Measurements from ENCODE around the gene EBF4.

Gene EBF4

GRCh38 chr20:2699775-2700413, 7.3 kb downstream of the EBF4 start:
- Mint-ChIP-seq H3K36me3 (ENCODE audit: low read depth) (no peaks in the 10 kb centered on the region), H3K27ac (no peak overlapping the region), H3K4me1 (ENCODE audit: low read depth) (no peaks in the 10 kb centered on the region), H3K27me3 (peaks cover 58% of the 10 kb centered on the region), H3K9me3 (no peaks in the 10 kb centered on the region), H3K4me3 (no peak overlapping the region)
- intact Hi-C loops (cut with micrococcal nuclease) = loop anchor here (10.0 kb wide), 1 partner anchor 165 kb away; no protein-coding TSS in a partner anchor

DNA sequence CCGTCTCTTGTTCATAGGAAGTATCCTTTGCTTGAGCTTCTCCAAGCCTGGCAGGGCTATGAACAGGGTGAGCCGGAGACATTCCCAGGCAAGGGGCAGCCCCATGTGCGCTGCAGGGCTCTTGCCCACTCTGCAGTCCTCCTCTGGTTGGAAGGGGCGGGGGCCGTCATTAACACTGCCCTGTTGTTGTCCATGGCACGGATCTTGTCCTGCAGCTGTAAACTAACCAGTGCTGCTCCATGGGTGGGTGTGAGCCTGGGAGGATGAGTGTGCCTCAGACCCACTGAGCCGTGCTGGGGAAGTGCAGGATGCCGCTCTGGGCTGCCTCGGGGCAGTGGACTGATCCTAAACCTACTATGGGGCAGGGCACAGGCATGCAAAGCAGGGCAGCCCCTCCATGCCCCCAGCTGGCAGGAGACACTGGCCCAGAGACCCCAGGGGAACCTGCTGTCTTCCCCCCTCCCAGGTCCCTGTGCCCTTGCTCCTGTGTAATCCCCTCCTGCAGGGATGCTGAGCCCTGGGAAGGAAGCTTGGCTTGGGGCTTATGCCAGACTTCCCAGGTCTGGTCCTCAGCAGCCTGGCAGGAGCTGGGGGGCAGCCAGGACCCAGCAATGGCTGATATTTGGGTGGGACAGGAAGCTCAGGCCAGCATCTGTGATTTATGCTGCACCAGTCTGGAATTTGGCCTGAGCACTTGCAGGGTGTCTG, 8.5 kb downstream of the EBF4 start:
- intact Hi-C loops (cut with micrococcal nuclease) = no loop called here
- Mint-ChIP-seq H3K4me3 (no peak overlapping the region), H3K27me3 (peaks cover 47% of the 10 kb centered on the region)

GRCh38 chr20:2701671-2702081, 9.1 kb downstream of the EBF4 start:
- no peaks in the 10 kb centered on the region for H3K4me1 Mint-ChIP-seq (ENCODE audit: low read depth)
- H3K9me3 Mint-ChIP-seq = no peaks in the 10 kb centered on the region
- no peak overlapping the region for H3K27ac Mint-ChIP-seq
- intact Hi-C loops (cut with micrococcal nuclease) = no loop called here
- H3K4me3 Mint-ChIP-seq = no peak overlapping the region
- H3K27me3 Mint-ChIP-seq = peaks cover 45% of the 10 kb centered on the region
- no peaks in the 10 kb centered on the region for H3K36me3 Mint-ChIP-seq (ENCODE audit: low read depth)

More for the DNA sequence above, 8.5 kb downstream of the EBF4 start:
- no peak overlapping the region for H3K27ac Mint-ChIP-seq
- no peaks in the 10 kb centered on the region for H3K4me1 Mint-ChIP-seq (ENCODE audit: low read depth)
- no peaks in the 10 kb centered on the region for H3K36me3 Mint-ChIP-seq (ENCODE audit: low read depth)
- H3K9me3 Mint-ChIP-seq = no peaks in the 10 kb centered on the region

GRCh38 chr20:2703716-2704475, 11.3 kb downstream of the EBF4 start:
- Mint-ChIP-seq H3K9me3 (no peaks in the 10 kb centered on the region), H3K36me3 (ENCODE audit: low read depth) (no peaks in the 10 kb centered on the region), H3K4me3 (no peak overlapping the region), H3K4me1 (ENCODE audit: low read depth) (no peaks in the 10 kb centered on the region), H3K27me3 (peaks cover 33% of the 10 kb centered on the region), H3K27ac (no peak overlapping the region)
- intact Hi-C loops (cut with micrococcal nuclease) = no loop called here

- no peaks in the 10 kb centered on the region for H3K9me3 Mint-ChIP-seq
- intact Hi-C loops (cut with micrococcal nuclease) = no loop called here
- H3K4me3 Mint-ChIP-seq = no peak overlapping the region
- no peaks in the 10 kb centered on the region for H3K4me1 Mint-ChIP-seq (ENCODE audit: low read depth)
- no peaks in the 10 kb centered on the region for H3K36me3 Mint-ChIP-seq (ENCODE audit: low read depth)
- H3K27ac Mint-ChIP-seq = no peak overlapping the region
- peaks cover 29% of the 10 kb centered on the region for H3K27me3 Mint-ChIP-seq
Observed at GRCh38 chr20:2705931-2706645, 13.5 kb downstream of the EBF4 start.

- intact Hi-C loops (cut with micrococcal nuclease) = no loop called here
- Mint-ChIP-seq H3K4me1 (ENCODE audit: low read depth) (no peaks in the 10 kb centered on the region), H3K4me3 (no peak overlapping the region), H3K9me3 (no peaks in the 10 kb centered on the region), H3K27ac (no peak overlapping the region), H3K27me3 (peaks cover 24% of the 10 kb centered on the region), H3K36me3 (ENCODE audit: low read depth) (no peaks in the 10 kb centered on the region)
Observed at GRCh38 chr20:2706688-2707352, 14.2 kb downstream of the EBF4 start.

GRCh38 chr20:2707353-2708072, 14.9 kb downstream of the EBF4 start:
- intact Hi-C loops (cut with micrococcal nuclease) = no loop called here
- no peak overlapping the region for H3K4me3 Mint-ChIP-seq
- H3K27ac Mint-ChIP-seq = no peak overlapping the region
- no peaks in the 10 kb centered on the region for H3K9me3 Mint-ChIP-seq
- H3K36me3 Mint-ChIP-seq (ENCODE audit: low read depth) = no peaks in the 10 kb centered on the region
- H3K4me1 Mint-ChIP-seq (ENCODE audit: low read depth) = no peaks in the 10 kb centered on the region
- H3K27me3 Mint-ChIP-seq = peaks cover 23% of the 10 kb centered on the region

DNA sequence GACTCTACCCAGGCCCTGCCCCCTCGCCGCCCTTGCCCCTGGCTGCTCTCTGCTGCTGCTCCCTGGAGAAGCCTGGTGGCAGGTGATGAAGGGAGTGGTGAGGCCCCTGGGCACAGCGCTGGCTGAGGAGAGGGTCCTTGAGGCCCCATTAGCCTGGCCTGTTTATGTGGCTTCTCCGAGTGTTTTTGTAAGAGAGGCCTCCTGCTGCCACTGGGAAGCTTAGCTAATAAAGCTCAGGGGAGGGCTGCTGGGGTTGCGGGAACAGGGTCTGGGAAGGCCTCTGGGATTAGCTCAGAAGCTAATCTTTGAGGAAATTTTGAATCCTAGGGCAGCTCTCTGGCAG, 15.5 kb downstream of the EBF4 start:
- H3K4me3 Mint-ChIP-seq = no peak overlapping the region
- H3K4me1 Mint-ChIP-seq (ENCODE audit: low read depth) = no peaks in the 10 kb centered on the region
- H3K27ac Mint-ChIP-seq = no peak overlapping the region
- peaks cover 21% of the 10 kb centered on the region for H3K27me3 Mint-ChIP-seq
- H3K36me3 Mint-ChIP-seq (ENCODE audit: low read depth) = no peaks in the 10 kb centered on the region
- no peaks in the 10 kb centered on the region for H3K9me3 Mint-ChIP-seq
- intact Hi-C loops (cut with micrococcal nuclease) = no loop called here

GRCh38 chr20:2708665-2709064, 16.1 kb downstream of the EBF4 start:
- H3K27me3 Mint-ChIP-seq = peaks cover 21% of the 10 kb centered on the region
- no peaks in the 10 kb centered on the region for H3K9me3 Mint-ChIP-seq
- no peaks in the 10 kb centered on the region for H3K36me3 Mint-ChIP-seq (ENCODE audit: low read depth)
- intact Hi-C loops (cut with micrococcal nuclease) = no loop called here
- H3K27ac Mint-ChIP-seq = no peak overlapping the region
- no peak overlapping the region for H3K4me3 Mint-ChIP-seq
- H3K4me1 Mint-ChIP-seq (ENCODE audit: low read depth) = no peaks in the 10 kb centered on the region

- no peaks in the 10 kb centered on the region for H3K4me1 Mint-ChIP-seq (ENCODE audit: low read depth)
- no peak overlapping the region for H3K27ac Mint-ChIP-seq
- H3K27me3 Mint-ChIP-seq = peaks cover 23% of the 10 kb centered on the region
- H3K4me3 Mint-ChIP-seq = no peak overlapping the region
- H3K36me3 Mint-ChIP-seq (ENCODE audit: low read depth) = no peaks in the 10 kb centered on the region
- intact Hi-C loops (cut with micrococcal nuclease) = no loop called here
- H3K9me3 Mint-ChIP-seq = no peaks in the 10 kb centered on the region
Observed at GRCh38 chr20:2709205-2709981, 16.8 kb downstream of the EBF4 start.

- Mint-ChIP-seq H3K36me3 (ENCODE audit: low read depth) (no peaks in the 10 kb centered on the region), H3K27me3 (peaks cover 8% of the 10 kb centered on the region), H3K9me3 (no peaks in the 10 kb centered on the region), H3K4me3 (no peak overlapping the region), H3K4me1 (ENCODE audit: low read depth) (no peaks in the 10 kb centered on the region), H3K27ac (no peak overlapping the region)
- intact Hi-C loops (cut with micrococcal nuclease) = loop anchor here (5.0 kb wide), 1 partner anchor 289 kb away; no protein-coding TSS in a partner anchor
Observed at GRCh38 chr20:2713285-2713684, 20.7 kb downstream of the EBF4 start.

DNA sequence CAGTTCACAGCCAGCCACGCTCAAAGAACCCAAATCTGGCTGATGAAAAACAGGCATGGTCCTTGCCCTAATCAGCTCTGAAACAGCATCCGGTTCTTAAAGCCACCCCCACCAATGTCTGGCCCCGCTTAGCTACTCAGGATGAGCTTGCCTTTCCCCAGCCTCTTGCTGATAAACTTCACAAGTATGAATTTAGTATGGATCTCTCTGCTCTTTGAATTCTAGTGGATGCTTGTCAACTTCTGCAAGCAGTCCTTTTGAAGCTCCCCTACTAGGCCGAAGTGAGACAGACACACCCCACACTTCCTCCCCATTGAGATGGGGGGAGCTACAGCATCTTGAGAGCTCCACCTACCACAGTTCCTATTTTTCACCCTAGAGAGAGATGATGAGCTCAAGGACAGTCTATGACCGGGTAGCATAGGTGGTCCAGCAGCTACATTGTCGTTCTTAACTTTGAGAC, 36.7 kb downstream of the EBF4 start:
- no peaks in the 10 kb centered on the region for H3K36me3 Mint-ChIP-seq (ENCODE audit: low read depth)
- no peak overlapping the region for H3K4me3 Mint-ChIP-seq
- H3K27me3 Mint-ChIP-seq = peaks cover 35% of the 10 kb centered on the region
- intact Hi-C loops (cut with micrococcal nuclease) = no loop called here
- peaks cover 8% of the 10 kb centered on the region for H3K4me1 Mint-ChIP-seq (ENCODE audit: low read depth)
- H3K9me3 Mint-ChIP-seq = peaks cover 13% of the 10 kb centered on the region
- no peak overlapping the region for H3K27ac Mint-ChIP-seq

Measured in dendritic cell treated with granulocyte-macrophage colony-stimulating factor and Interleukin-4, amounts not matched to agents 40 ng/mL and 50 ng/mL, for 4 days (primary cell).